GM19372 (cell line): Measurements from ENCODE around the gene GALR3.

Experiments used
- ATAC-seq: cut with Tn5 transposase; IDR thresholded peaks from one replicate; pipeline ENCODE4 v1.9.1; 2021; ENCODE audit warnings: mild to moderate bottlenecking, low read depth, moderate library complexity; ENCODE audit not compliant: unreplicated experiment

GALR3 gene

GRCh38 chr22:37803195-37803638 is 20.0 kb upstream of the GALR3 start:
- ATAC-seq: no peak

GRCh38 chr22:37803639-37804351 is 19.4 kb upstream of the GALR3 start:
- ATAC-seq: no peak

GRCh38 chr22:37804352-37804880 is 18.8 kb upstream of the GALR3 start:
- ATAC-seq: no peak

- ATAC-seq: no peak
These were observed 18.0 kb upstream of the GALR3 start for GRCh38 chr22:37804881-37805809.

GRCh38 chr22:37805810-37806277 is 17.3 kb upstream of the GALR3 start:
- no peak for ATAC-seq

GRCh38 chr22:37806409-37807333 is 16.5 kb upstream of the GALR3 start:
- ATAC-seq: no peak

GRCh38 chr22:37807410-37808293 is 15.5 kb upstream of the GALR3 start, which contains the start of gene GCAT:
TSS of gene GCAT (plus strand) at chr22:37807934. CDS start at chr22:37807968, 34 bp downstream.
- ATAC-seq: peak; percentile 86

GRCh38 chr22:37808294-37808657 is 14.9 kb upstream of the GALR3 start:
- no peak for ATAC-seq

- ATAC-seq: no peak
These were observed 13.4 kb upstream of the GALR3 start for GRCh38 chr22:37809672-37810333.

GRCh38 chr22:37811867-37812266 is 11.3 kb upstream of the GALR3 start:
- no peak for ATAC-seq

GRCh38 chr22:37812869-37813678 is 10.1 kb upstream of the GALR3 start:
- ATAC-seq: no peak

GRCh38 chr22:37815593-37815992 is 7.6 kb upstream of the GALR3 start:
- ATAC-seq: no peak

GRCh38 chr22:37816543-37817180 is 6.5 kb upstream of the GALR3 start:
- ATAC-seq: no peak

GRCh38 chr22:37817705-37818408 is 5.3 kb upstream of the GALR3 start:
- no peak for ATAC-seq

- ATAC-seq: no peak
These were observed 4.6 kb upstream of the GALR3 start for GRCh38 chr22:37818409-37819104.

- no peak for ATAC-seq
These were observed 4.1 kb upstream of the GALR3 start for GRCh38 chr22:37819105-37819433.
